NCI-H187 (cell line): Measurements from ENCODE around the gene EEF1AKMT1.
"Not testable (repeated sequence)": the region's sequence is repeated elsewhere in the genome, so short reads cannot be mapped to it uniquely, and the experiment has no call there.

ENCODE experiments used
- DNase-seq, 2 experiments: peaks; one replicate each; lab custom pipeline; 2025; lab: John Stamatoyannopoulos, UW

Gene EEF1AKMT1

GRCh38 chr13:20696073-20696472, 77.7 kb downstream of the EEF1AKMT1 start:
- no peak for DNase-seq

GRCh38 chr13:20691616-20692015, 82.1 kb downstream of the EEF1AKMT1 start:
- no peak for DNase-seq

- DNase-seq = no peak
Observed at GRCh38 chr13:20689291-20689690, 84.5 kb downstream of the EEF1AKMT1 start.

GRCh38 chr13:20686863-20687579, 86.7 kb downstream of the EEF1AKMT1 start:
- no peak for DNase-seq

- no peak for DNase-seq
Observed at GRCh38 chr13:20686167-20686566, 87.6 kb downstream of the EEF1AKMT1 start.

- no peak for DNase-seq
Observed at GRCh38 chr13:20685092-20685491, 88.7 kb downstream of the EEF1AKMT1 start.

GRCh38 chr13:20684546-20684945, 89.2 kb downstream of the EEF1AKMT1 start:
- DNase-seq = no peak

- no peak for DNase-seq
Observed at GRCh38 chr13:20684041-20684440, 89.7 kb downstream of the EEF1AKMT1 start.

- DNase-seq = no peak
Observed at GRCh38 chr13:20682061-20682460, 91.7 kb downstream of the EEF1AKMT1 start.

GRCh38 chr13:20681481-20681880, 92.3 kb downstream of the EEF1AKMT1 start:
- DNase-seq = not testable (repeated sequence)

- no peak for DNase-seq
Observed at GRCh38 chr13:20680416-20681080, 93.2 kb downstream of the EEF1AKMT1 start.

- no peak for DNase-seq
Observed at GRCh38 chr13:20679879-20680278, 93.9 kb downstream of the EEF1AKMT1 start.
